ENCODE measurements around the gene KCNIP3. TPM values are rescaled to one million over a fixed set of nuclear protein-coding genes. Genes with fewer than 3 reads are reported as not detected.
"Not testable (repeated sequence)": the region's sequence is repeated elsewhere in the genome, so short reads cannot be mapped to it uniquely, and the experiment has no call there.

Gene KCNIP3
- total RNA-seq, 4 donors from 2014 or later: 0.15 to 7.4 (median 2.3) TPM

- 40 to 81% methylated on average over 1 to 3 of the region's 5 CpGs for WGBS, 2 donors
Observed at GRCh38 chr2:95411239-95411638, 114.1 kb downstream of the KCNIP3 start.

GRCh38 chr2:95414015-95414594, 117.0 kb downstream of the KCNIP3 start:
- H3K9me3 ChIP-seq; H3K4me3 ChIP-seq; H3K27ac ChIP-seq; H3K27me3 ChIP-seq; intact Hi-C loops (cut with DNase I); DNase-seq; H3K4me1 ChIP-seq: not testable (repeated sequence)
- 47 to 55% methylated on average over 8 of the region's 9 CpGs for WGBS, 2 donors
- peaks cover 0 to 15% (median 0%) of the 10 kb centered on the region in 3 donors for H3K36me3 ChIP-seq
- TF ChIP-seq CTCF (IDR thresholded peaks at IDR 0.05): peak; percentile 44 to 88 (median 84)

More at GRCh38 chr2:95411239-95411638, 114.1 kb downstream of the KCNIP3 start:
- H3K27me3 ChIP-seq; H3K27ac ChIP-seq; H3K4me1 ChIP-seq; H3K4me3 ChIP-seq; H3K9me3 ChIP-seq; intact Hi-C loops (cut with DNase I); DNase-seq: not testable (repeated sequence)
- H3K36me3 ChIP-seq: peaks cover 0 to 37% (median 0%) of the 10 kb centered on the region in 3 donors

- intact Hi-C loops (cut with DNase I); H3K4me1 ChIP-seq; H3K27me3 ChIP-seq; DNase-seq; H3K4me3 ChIP-seq; H3K27ac ChIP-seq; H3K9me3 ChIP-seq: not testable (repeated sequence)
- H3K36me3 ChIP-seq: peaks cover 0 to 15% (median 0%) of the 10 kb centered on the region in 3 donors
- WGBS, 2 donors: 70 to 79% methylated on average over 2 of the region's 3 CpGs
Observed at GRCh38 chr2:95415138-95415537, 118.0 kb downstream of the KCNIP3 start.

GRCh38 chr2:95415561-95415960, 118.4 kb downstream of the KCNIP3 start:
- DNase-seq: not testable (repeated sequence)

GRCh38 chr2:95427196-95427867, 130.2 kb downstream of the KCNIP3 start:
- H3K27ac ChIP-seq; H3K9me3 ChIP-seq; DNase-seq; H3K36me3 ChIP-seq; H3K4me3 ChIP-seq; intact Hi-C loops (cut with DNase I); H3K4me1 ChIP-seq: not testable (repeated sequence)
- WGBS, 2 donors: 50% methylated on average over 2 of the region's 30 CpGs; no CpG with 5 or more reads in 1 of the 2 donors
- peaks cover 0 to 12% (median 0%) of the 10 kb centered on the region in 4 donors for H3K27me3 ChIP-seq

More at GRCh38 chr2:95415561-95415960, 118.4 kb downstream of the KCNIP3 start:
- H3K27me3 ChIP-seq; H3K9me3 ChIP-seq; H3K27ac ChIP-seq; intact Hi-C loops (cut with DNase I); H3K4me1 ChIP-seq; H3K4me3 ChIP-seq: not testable (repeated sequence)
- H3K36me3 ChIP-seq: peaks cover 0 to 15% (median 0%) of the 10 kb centered on the region in 3 donors
- WGBS, 2 donors: 61 to 74% methylated on average over 4 to 11 of the region's 16 CpGs

GRCh38 chr2:95429748-95430467, 132.8 kb downstream of the KCNIP3 start:
- H3K4me1 ChIP-seq; H3K9me3 ChIP-seq; H3K4me3 ChIP-seq; intact Hi-C loops (cut with DNase I); DNase-seq; H3K27ac ChIP-seq; H3K27me3 ChIP-seq; H3K36me3 ChIP-seq: not testable (repeated sequence)
- no CpG with 5 or more reads among the region's 8 CpGs for WGBS, 2 donors

GRCh38 chr2:95433373-95433772, 136.2 kb downstream of the KCNIP3 start:
- H3K9me3 ChIP-seq; intact Hi-C loops (cut with DNase I); H3K4me1 ChIP-seq; H3K36me3 ChIP-seq; DNase-seq; H3K4me3 ChIP-seq; H3K27ac ChIP-seq; H3K27me3 ChIP-seq: not testable (repeated sequence)
- WGBS, 2 donors: no CpG with 5 or more reads among the region's 4 CpGs

- H3K4me1 ChIP-seq; DNase-seq; H3K36me3 ChIP-seq; H3K27ac ChIP-seq; H3K4me3 ChIP-seq; H3K9me3 ChIP-seq; H3K27me3 ChIP-seq; intact Hi-C loops (cut with DNase I): not testable (repeated sequence)
- no CpG with 5 or more reads among the region's 2 CpGs for WGBS, 2 donors
Observed at GRCh38 chr2:95433973-95434372, 136.8 kb downstream of the KCNIP3 start.

- H3K4me3 ChIP-seq; DNase-seq; intact Hi-C loops (cut with DNase I); H3K36me3 ChIP-seq; H3K4me1 ChIP-seq; H3K27ac ChIP-seq; H3K27me3 ChIP-seq; H3K9me3 ChIP-seq: not testable (repeated sequence)
- no CpG with 5 or more reads among the region's 3 CpGs for WGBS, 2 donors
Observed at GRCh38 chr2:95434507-95435076, 137.4 kb downstream of the KCNIP3 start.

GRCh38 chr2:95435162-95435871, 138.2 kb downstream of the KCNIP3 start:
- H3K9me3 ChIP-seq; H3K4me1 ChIP-seq; H3K36me3 ChIP-seq; DNase-seq; H3K27ac ChIP-seq; H3K4me3 ChIP-seq; intact Hi-C loops (cut with DNase I); H3K27me3 ChIP-seq: not testable (repeated sequence)
- WGBS, 2 donors: no CpG with 5 or more reads among the region's 30 CpGs

All from esophagus squamous epithelium (tissue), 5 donors.